ENCODE data around the gene FYN. TPM values are rescaled to one million over a fixed set of nuclear protein-coding genes. Genes with fewer than 3 reads are reported as not detected.

The FYN gene
- total RNA-seq, 1 donor from 2014 or later = 525 TPM

- Mint-ChIP-seq H3K36me3 (ENCODE audit: unreplicated experiment) (no peaks in the 10 kb centered on the region), H3K4me1 (ENCODE audit: low read depth, unreplicated experiment) (peaks cover 60% of the 10 kb centered on the region), H3K4me3 (ENCODE audit: unreplicated experiment) (peak overlapping the region; percentile 26), H3K27ac (ENCODE audit: unreplicated experiment) (peak overlapping the region; percentile 88), H3K27me3 (ENCODE audit: unreplicated experiment) (peaks cover 2% of the 10 kb centered on the region), H3K9me3 (ENCODE audit: unreplicated experiment) (peaks cover 15% of the 10 kb centered on the region)
- TF ChIP-seq, protein P1, sequence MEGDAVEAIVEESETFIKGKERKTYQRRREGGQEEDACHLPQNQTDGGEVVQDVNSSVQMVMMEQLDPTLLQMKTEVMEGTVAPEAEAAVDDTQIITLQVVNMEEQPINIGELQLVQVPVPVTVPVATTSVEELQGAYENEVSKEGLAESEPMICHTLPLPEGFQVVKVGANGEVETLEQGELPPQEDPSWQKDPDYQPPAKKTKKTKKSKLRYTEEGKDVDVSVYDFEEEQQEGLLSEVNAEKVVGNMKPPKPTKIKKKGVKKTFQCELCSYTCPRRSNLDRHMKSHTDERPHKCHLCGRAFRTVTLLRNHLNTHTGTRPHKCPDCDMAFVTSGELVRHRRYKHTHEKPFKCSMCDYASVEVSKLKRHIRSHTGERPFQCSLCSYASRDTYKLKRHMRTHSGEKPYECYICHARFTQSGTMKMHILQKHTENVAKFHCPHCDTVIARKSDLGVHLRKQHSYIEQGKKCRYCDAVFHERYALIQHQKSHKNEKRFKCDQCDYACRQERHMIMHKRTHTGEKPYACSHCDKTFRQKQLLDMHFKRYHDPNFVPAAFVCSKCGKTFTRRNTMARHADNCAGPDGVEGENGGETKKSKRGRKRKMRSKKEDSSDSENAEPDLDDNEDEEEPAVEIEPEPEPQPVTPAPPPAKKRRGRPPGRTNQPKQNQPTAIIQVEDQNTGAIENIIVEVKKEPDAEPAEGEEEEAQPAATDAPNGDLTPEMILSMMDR (IDR thresholded peaks at IDR 0.05; ENCODE audit: partially characterized antibody, unreplicated experiment) = no peak
- peak; percentile 42 for DNase-seq
Measured at GRCh38 chr6:111781041-111781708, 92.1 kb downstream of the FYN start.

DNA sequence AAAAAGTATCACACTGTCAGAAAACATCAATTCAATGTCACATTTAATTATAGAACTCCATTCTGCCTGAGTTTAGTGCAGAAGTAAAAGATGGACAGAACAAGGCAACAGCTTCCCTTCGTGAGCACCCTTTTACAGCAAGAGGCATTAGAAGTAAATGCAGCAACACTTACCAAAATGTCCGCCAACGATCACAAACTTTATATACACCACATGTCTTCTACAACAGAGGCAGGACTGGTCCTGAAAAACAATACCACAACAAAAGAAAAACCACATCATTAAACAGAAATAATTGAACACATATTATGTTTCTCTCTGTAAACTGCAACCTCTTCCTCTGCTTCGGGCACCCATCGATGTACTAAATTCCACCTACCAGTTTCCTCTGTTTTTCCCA, 92.9 kb downstream of the FYN start:
- peaks cover 13% of the 10 kb centered on the region for H3K9me3 Mint-ChIP-seq (ENCODE audit: unreplicated experiment)
- no peak for DNase-seq
- H3K4me1 Mint-ChIP-seq (ENCODE audit: low read depth, unreplicated experiment) = peaks cover 67% of the 10 kb centered on the region
- no peak overlapping the region for H3K4me3 Mint-ChIP-seq (ENCODE audit: unreplicated experiment)
- peaks cover 2% of the 10 kb centered on the region for H3K27me3 Mint-ChIP-seq (ENCODE audit: unreplicated experiment)
- TF ChIP-seq, protein P1 (IDR thresholded peaks at IDR 0.05; ENCODE audit: partially characterized antibody, unreplicated experiment) = no peak
- H3K36me3 Mint-ChIP-seq (ENCODE audit: unreplicated experiment) = no peaks in the 10 kb centered on the region
- H3K27ac Mint-ChIP-seq (ENCODE audit: unreplicated experiment) = no peak overlapping the region

- Mint-ChIP-seq H3K36me3 (ENCODE audit: unreplicated experiment) (no peaks in the 10 kb centered on the region), H3K27me3 (ENCODE audit: unreplicated experiment) (peaks cover 2% of the 10 kb centered on the region), H3K4me3 (ENCODE audit: unreplicated experiment) (no peak overlapping the region), H3K4me1 (ENCODE audit: low read depth, unreplicated experiment) (peaks cover 66% of the 10 kb centered on the region), H3K9me3 (ENCODE audit: unreplicated experiment) (peaks cover 11% of the 10 kb centered on the region), H3K27ac (ENCODE audit: unreplicated experiment) (no peak overlapping the region)
- TF ChIP-seq, protein P1 (IDR thresholded peaks at IDR 0.05; ENCODE audit: partially characterized antibody, unreplicated experiment) = no peak
- no peak for DNase-seq
Measured at GRCh38 chr6:111779660-111780059, 93.6 kb downstream of the FYN start.

GRCh38 chr6:111779031-111779430, 94.2 kb downstream of the FYN start:
- no peak for DNase-seq
- peak overlapping the region; percentile 52 for H3K27ac Mint-ChIP-seq (ENCODE audit: unreplicated experiment)
- H3K9me3 Mint-ChIP-seq (ENCODE audit: unreplicated experiment) = peaks cover 9% of the 10 kb centered on the region
- TF ChIP-seq, protein P1 (IDR thresholded peaks at IDR 0.05; ENCODE audit: partially characterized antibody, unreplicated experiment) = no peak
- no peak overlapping the region for H3K4me3 Mint-ChIP-seq (ENCODE audit: unreplicated experiment)
- peaks cover 2% of the 10 kb centered on the region for H3K27me3 Mint-ChIP-seq (ENCODE audit: unreplicated experiment)
- H3K4me1 Mint-ChIP-seq (ENCODE audit: low read depth, unreplicated experiment) = peaks cover 64% of the 10 kb centered on the region
- H3K36me3 Mint-ChIP-seq (ENCODE audit: unreplicated experiment) = no peaks in the 10 kb centered on the region

DNA sequence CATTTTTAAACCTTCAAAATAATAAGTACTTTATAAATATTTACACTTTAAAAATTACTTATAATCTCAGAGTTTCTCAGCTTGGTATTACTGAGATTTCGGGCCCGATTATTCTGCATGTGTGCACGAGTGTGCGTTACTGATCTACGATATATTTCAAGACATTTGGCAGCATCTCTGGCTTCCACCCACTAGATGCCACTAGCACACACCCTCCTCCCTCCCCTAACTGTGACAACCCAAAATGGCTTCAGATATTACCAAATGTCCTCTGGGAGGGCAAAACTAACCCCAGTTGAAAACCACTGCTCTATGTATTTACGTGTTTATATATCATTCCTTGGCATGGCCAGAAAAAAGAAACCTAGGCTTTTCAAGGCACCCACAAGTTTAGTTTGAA, 95.9 kb downstream of the FYN start:
- Mint-ChIP-seq H3K9me3 (ENCODE audit: unreplicated experiment) (peaks cover 9% of the 10 kb centered on the region), H3K27ac (ENCODE audit: unreplicated experiment) (peak overlapping the region; percentile 78), H3K4me3 (ENCODE audit: unreplicated experiment) (peak overlapping the region; percentile 58), H3K27me3 (ENCODE audit: unreplicated experiment) (peaks cover 2% of the 10 kb centered on the region), H3K4me1 (ENCODE audit: low read depth, unreplicated experiment) (peaks cover 56% of the 10 kb centered on the region), H3K36me3 (ENCODE audit: unreplicated experiment) (no peaks in the 10 kb centered on the region)
- no peak for DNase-seq
- TF ChIP-seq, protein P1 (IDR thresholded peaks at IDR 0.05; ENCODE audit: partially characterized antibody, unreplicated experiment) = no peak
